Body of pancreas (tissue), 4 donors: ENCODE results near the gene TBXA2R.

Experiments
- CTCF ChIP-seq, 7 experiments: fragments of 450-650 bp in 4 of 7; fragments of 200-600 bp in 3 of 7; sonication (generic) in 3 of 7; IDR thresholded peaks; one replicate each; pipeline ENCODE4 v1.5.1; 2016 to 2019; ENCODE audit warnings: antibody characterized with exemption in 7 of 7
- POLR2A ChIP-seq, 3 donors: fragments of 450-650 bp; IDR thresholded peaks; one replicate each; pipeline ENCODE4 v1.6.1; 2016; ENCODE audit warnings: antibody characterized with exemption in 3 of 3, mild to moderate bottlenecking in 2 of 3

GRCh38 chr19:3642987-3643673, 36.5 kb upstream of the TBXA2R start:
- TF ChIP-seq CTCF (IDR thresholded peaks at IDR 0.05), result no peak
- TF ChIP-seq POLR2A (IDR thresholded peaks at IDR 0.05), result no peak
